Trophoblast cell (in vitro differentiated cells and primary cell): ENCODE data around the gene GPR22. TPM values are rescaled to one million over a fixed set of nuclear protein-coding genes. Genes with fewer than 3 reads are reported as not detected.

ENCODE experiments used
- DNase-seq, 2 donors: peaks; one replicate each; pipeline ENCODE4 v3.0.0-alpha.2; 2016
- H2AFZ ChIP-seq: 2 replicates; pipeline ENCODE4 v1.6.1; 2013; ENCODE audit warnings: low read length, moderate library complexity, mild to moderate bottlenecking; ENCODE audit not compliant: insufficient read depth, poor library complexity
- H2AK5ac ChIP-seq: 2 replicates; pipeline ENCODE4 v1.6.1; 2013; ENCODE audit warnings: mild to moderate bottlenecking, low read length
- H2BK120ac ChIP-seq: 2 replicates; pipeline ENCODE4 v1.6.1; 2013; ENCODE audit warnings: low read length, mild to moderate bottlenecking, moderate library complexity; ENCODE audit not compliant: insufficient read depth, poor library complexity
- H2BK12ac ChIP-seq: 2 replicates; pipeline ENCODE4 v1.6.1; 2013; ENCODE audit warnings: mild to moderate bottlenecking, low read length, moderate library complexity
- H2BK5ac ChIP-seq: 2 replicates; pipeline ENCODE4 v1.6.1; 2013; ENCODE audit warnings: low read length, low read depth, moderate library complexity, mild to moderate bottlenecking; ENCODE audit not compliant: poor library complexity
- H3K14ac ChIP-seq: 2 replicates; pipeline ENCODE4 v1.6.1; 2013; ENCODE audit warnings: mild to moderate bottlenecking, low read length
- H3K18ac ChIP-seq: 2 replicates; pipeline ENCODE4 v1.6.1; 2013; ENCODE audit warnings: mild to moderate bottlenecking, low read length
- H3K23ac ChIP-seq: 2 replicates; pipeline ENCODE4 v1.6.1; 2013; ENCODE audit warnings: low read length
- H3K27ac ChIP-seq: 2 replicates; pipeline ENCODE4 v1.5.1; 2013; ENCODE audit warnings: low read depth, mild to moderate bottlenecking, inconsistent platforms, low read length, moderate library complexity
- H3K27me3 ChIP-seq: 2 replicates; pipeline ENCODE4 v1.6.1; 2013; ENCODE audit warnings: inconsistent platforms, mild to moderate bottlenecking, low read length, moderate library complexity; ENCODE audit not compliant: insufficient read depth
- H3K36me3 ChIP-seq, 2 experiments: 1 replicate in 1 of 2; 2 replicates in 1 of 2; pipeline ENCODE4 v1.6.1; 2013; ENCODE audit warnings: low read length in 2 of 2, mild to moderate bottlenecking in 2 of 2, moderate library complexity in 1 of 2; ENCODE audit not compliant: insufficient read depth in 2 of 2, control insufficient read depth in 1 of 2
- H3K4ac ChIP-seq: 2 replicates; pipeline ENCODE4 v1.6.1; 2013; ENCODE audit warnings: low read depth, mild to moderate bottlenecking, low read length, moderate library complexity
- H3K4me1 ChIP-seq, 2 experiments: 1 replicate in 1 of 2; 2 replicates in 1 of 2; pipeline ENCODE4 v1.6.1; 2013; ENCODE audit warnings: low read length in 2 of 2, mild to moderate bottlenecking in 2 of 2, moderate library complexity in 1 of 2; ENCODE audit not compliant: insufficient read depth in 2 of 2, control insufficient read depth in 1 of 2
- H3K4me2 ChIP-seq: 2 replicates; pipeline ENCODE4 v1.6.1; 2013; ENCODE audit warnings: inconsistent platforms, mild to moderate bottlenecking, low read length, moderate library complexity
- H3K4me3 ChIP-seq: 2 replicates; pipeline ENCODE4 v1.5.1; 2013; ENCODE audit warnings: mild to moderate bottlenecking, low read depth, low read length, inconsistent platforms
- H3K79me1 ChIP-seq: one replicate; pipeline ENCODE4 v1.6.1; 2013; ENCODE audit warnings: low read length
- H3K79me2 ChIP-seq: 2 replicates; pipeline ENCODE4 v1.6.1; 2013; ENCODE audit warnings: low read length, mild to moderate bottlenecking; ENCODE audit not compliant: control insufficient read depth, insufficient read depth, poor library complexity
- H3K9ac ChIP-seq: 2 replicates; pipeline ENCODE4 v1.6.1; 2013; ENCODE audit warnings: mild to moderate bottlenecking, low read length
- H3K9me3 ChIP-seq: 2 replicates; pipeline ENCODE4 v1.6.1; 2013; ENCODE audit warnings: low read depth, mild to moderate bottlenecking, control low read depth, inconsistent platforms, low read length; ENCODE audit not compliant: insufficient read depth
- H4K12ac ChIP-seq: 2 replicates; pipeline ENCODE4 v1.6.1; 2013; ENCODE audit warnings: low read depth, mild to moderate bottlenecking, low read length, moderate library complexity
- H4K8ac ChIP-seq: 2 replicates; pipeline ENCODE4 v1.6.1; 2013; ENCODE audit warnings: low read depth, mild to moderate bottlenecking, low read length, moderate library complexity
- H4K91ac ChIP-seq: one replicate; pipeline ENCODE4 v1.6.1; 2013; ENCODE audit warnings: low read depth, mild to moderate bottlenecking, low read length, moderate library complexity
- WGBS: extraction: QIAGEN DNeasy Blood & Tissue Kit; methylation state at CpG from one replicate; pipeline ENCODE4 v1.1.7; 2013; ENCODE audit warnings: missing lambda C conversion rate; ENCODE audit not compliant: insufficient read length, insufficient coverage; ENCODE audit errors: extremely low coverage; 5-methylcytosine and 5-hydroxymethylcytosine counted together
- polyA plus RNA-seq: library from polyadenylated mRNA; stranded (reverse); fragments of 200-250 nt; gene quantifications from 2 replicates; pipeline ENCODE4 v1.2.3, GENCODE V29; 2013

The GPR22 gene
- polyA plus RNA-seq: not detected in 2 replicates

GRCh38 chr7:107469929-107470328, at the start of gene GPR22:
TSS of gene GPR22 (plus strand) at chr7:107470057. CDS start at chr7:107474061, 4,004 bp downstream.
- H3K36me3 ChIP-seq: no peaks in the 10 kb centered on the region
- WGBS: no CpG with 5 or more reads among the region's 4 CpGs
- H3K23ac ChIP-seq: no peak within 1 kb of the TSS
- H3K4me1 ChIP-seq: no peaks in the 10 kb centered on the region
- H3K27me3 ChIP-seq: no peaks in the 10 kb centered on the region
- H4K12ac ChIP-seq: no peak within 1 kb of the TSS
- no peak within 1 kb of the TSS for H2BK5ac ChIP-seq
- H4K91ac ChIP-seq: no peak within 1 kb of the TSS
- H3K9me3 ChIP-seq: no peaks in the 10 kb centered on the region
- H2AFZ ChIP-seq: no peak within 1 kb of the TSS
- H3K4me2 ChIP-seq: no peak within 1 kb of the TSS
- no peak within 1 kb of the TSS for H3K14ac ChIP-seq
- H3K79me2 ChIP-seq: no peaks in the 10 kb centered on the region
- DNase-seq: no peak
- no peak within 1 kb of the TSS for H3K4me3 ChIP-seq
- no peak within 1 kb of the TSS for H3K4ac ChIP-seq
- no peak within 1 kb of the TSS for H2AK5ac ChIP-seq
- no peak within 1 kb of the TSS for H4K8ac ChIP-seq
- no peak within 1 kb of the TSS for H2BK120ac ChIP-seq
- no peaks in the 10 kb centered on the region for H3K79me1 ChIP-seq
- no peak within 1 kb of the TSS for H2BK12ac ChIP-seq
- H3K9ac ChIP-seq: no peak within 1 kb of the TSS
- no peak within 1 kb of the TSS for H3K27ac ChIP-seq
- no peak within 1 kb of the TSS for H3K18ac ChIP-seq

- Histone ChIP-seq H3K9me3 (no peaks in the 10 kb centered on the region), H3K27me3 (no peaks in the 10 kb centered on the region), H4K8ac (no peak overlapping the region), H2BK12ac (no peak overlapping the region), H2AK5ac (no peak overlapping the region), H3K4ac (no peak overlapping the region), H3K4me2 (no peak overlapping the region), H3K79me2 (no peaks in the 10 kb centered on the region), H3K18ac (no peak overlapping the region), H3K9ac (no peak overlapping the region), H3K27ac (no peak overlapping the region), H3K4me3 (no peak overlapping the region), H2AFZ (no peak overlapping the region), H3K36me3 (no peaks in the 10 kb centered on the region), H4K12ac (no peak overlapping the region), H3K14ac (no peak overlapping the region), H2BK5ac (no peak overlapping the region), H3K4me1 (no peaks in the 10 kb centered on the region), H2BK120ac (no peak overlapping the region), H3K23ac (no peak overlapping the region), H3K79me1 (no peaks in the 10 kb centered on the region), H4K91ac (no peak overlapping the region)
- DNase-seq: no peak
- no CpG with 5 or more reads among the region's 5 CpGs for WGBS
Observed at GRCh38 chr7:107427462-107427861, 42.4 kb upstream of the GPR22 start.

GRCh38 chr7:107428642-107429041, 41.2 kb upstream of the GPR22 start:
- no peak overlapping the region for H3K27ac ChIP-seq
- no peak overlapping the region for H3K23ac ChIP-seq
- no CpG with 5 or more reads among the region's 1 CpG for WGBS
- no peak overlapping the region for H3K4me2 ChIP-seq
- no peaks in the 10 kb centered on the region for H3K27me3 ChIP-seq
- no peak for DNase-seq
- no peak overlapping the region for H2AFZ ChIP-seq
- H3K36me3 ChIP-seq: no peaks in the 10 kb centered on the region
- H3K14ac ChIP-seq: no peak overlapping the region
- no peak overlapping the region for H2BK12ac ChIP-seq
- no peaks in the 10 kb centered on the region for H3K79me2 ChIP-seq
- H3K9ac ChIP-seq: no peak overlapping the region
- no peaks in the 10 kb centered on the region for H3K79me1 ChIP-seq
- no peak overlapping the region for H4K12ac ChIP-seq
- H3K18ac ChIP-seq: no peak overlapping the region
- H3K4me3 ChIP-seq: no peak overlapping the region
- no peak overlapping the region for H4K8ac ChIP-seq
- no peaks in the 10 kb centered on the region for H3K9me3 ChIP-seq
- H3K4ac ChIP-seq: no peak overlapping the region
- no peak overlapping the region for H4K91ac ChIP-seq
- no peaks in the 10 kb centered on the region for H3K4me1 ChIP-seq
- no peak overlapping the region for H2BK5ac ChIP-seq
- no peak overlapping the region for H2BK120ac ChIP-seq
- H2AK5ac ChIP-seq: no peak overlapping the region

- no peak overlapping the region for H4K91ac ChIP-seq
- no peak overlapping the region for H2AK5ac ChIP-seq
- no peak overlapping the region for H3K9ac ChIP-seq
- H3K23ac ChIP-seq: no peak overlapping the region
- DNase-seq: no peak
- no peak overlapping the region for H3K4me2 ChIP-seq
- H3K4me3 ChIP-seq: no peak overlapping the region
- H3K4me1 ChIP-seq: no peaks in the 10 kb centered on the region
- no peaks in the 10 kb centered on the region for H3K9me3 ChIP-seq
- no peaks in the 10 kb centered on the region for H3K36me3 ChIP-seq
- H3K27me3 ChIP-seq: no peaks in the 10 kb centered on the region
- H4K12ac ChIP-seq: no peak overlapping the region
- H3K4ac ChIP-seq: no peak overlapping the region
- H2BK5ac ChIP-seq: no peak overlapping the region
- no peak overlapping the region for H2BK120ac ChIP-seq
- no peak overlapping the region for H2AFZ ChIP-seq
- no peak overlapping the region for H3K27ac ChIP-seq
- H3K79me2 ChIP-seq: no peaks in the 10 kb centered on the region
- H3K79me1 ChIP-seq: no peaks in the 10 kb centered on the region
- H3K14ac ChIP-seq: no peak overlapping the region
- no peak overlapping the region for H2BK12ac ChIP-seq
- no peak overlapping the region for H3K18ac ChIP-seq
- H4K8ac ChIP-seq: no peak overlapping the region
Observed at GRCh38 chr7:107430057-107430456, 39.8 kb upstream of the GPR22 start.
